Measurements from ENCODE around the gene AP2A2. TPM values are rescaled to one million over a fixed set of nuclear protein-coding genes. Genes with fewer than 3 reads are reported as not detected.

AP2A2 gene
- total and polyA plus RNA-seq, 2 of the 4 experiments (the other 2 are of a cell fraction): 19.9 to 49.0 TPM

DNA sequence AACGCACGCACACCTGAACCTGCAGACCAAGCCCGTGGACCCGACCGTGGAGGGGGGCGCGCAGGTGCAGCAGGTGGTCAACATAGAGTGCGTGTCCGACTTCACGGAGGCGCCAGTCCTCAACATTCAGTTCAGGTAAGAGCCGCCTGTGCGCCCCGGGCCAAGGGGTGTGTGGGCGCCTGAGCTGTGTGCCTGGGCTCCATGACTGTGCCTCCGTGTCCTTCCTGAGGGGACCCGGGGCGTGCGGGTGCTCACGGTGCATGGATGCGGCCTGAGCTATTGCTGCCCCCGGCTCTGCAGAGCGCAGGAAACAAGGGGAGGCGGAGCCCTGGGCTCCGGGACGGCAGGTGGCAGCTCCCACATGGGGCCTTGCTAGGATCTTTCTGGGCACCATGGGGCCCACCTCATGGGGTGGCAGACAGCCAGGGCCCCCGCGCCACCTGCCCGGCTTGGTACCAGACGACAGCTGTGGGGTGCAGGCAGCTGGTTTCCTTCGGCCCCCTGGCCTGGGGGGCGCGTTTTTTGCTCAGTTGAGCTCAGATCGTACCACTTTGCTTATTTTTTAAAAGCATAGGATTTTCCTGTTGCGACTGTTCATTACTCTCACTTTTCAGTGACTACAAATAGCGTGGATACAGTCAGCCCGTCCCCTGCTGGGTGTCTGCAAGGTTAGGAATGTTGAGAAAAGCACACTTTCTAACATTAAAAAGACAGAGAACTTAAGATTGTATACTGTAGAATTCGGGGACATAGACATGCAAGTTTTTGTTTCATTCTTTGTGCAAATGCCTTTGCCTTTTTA, 82.5 kb downstream of the AP2A2 start:
- Histone ChIP-seq H3K23ac (ENCODE audit: low read depth, low read length) (no peak overlapping the region), H4K91ac (ENCODE audit: insufficient read depth, low read depth, low read length) (no peak overlapping the region), H2AK9ac (replicated peaks; ENCODE audit: low read depth, low read length, poor library complexity) (no peak overlapping the region), H3K4me2 (ENCODE audit: low read depth, low read length) (no peak overlapping the region), H2AK5ac (ENCODE audit: low read depth, low read length) (no peak overlapping the region), H2BK20ac (ENCODE audit: low read depth, low read length) (no peak overlapping the region), H3K56ac (ENCODE audit: extremely low read depth, insufficient read depth, low read length) (no peak overlapping the region), H3K4ac (ENCODE audit: low read depth, low read length) (no peak overlapping the region), H3K4me1 (ENCODE audit: control insufficient read depth, insufficient read depth, low read length) (no peaks in the 10 kb centered on the region), H2AFZ (replicated peaks; ENCODE audit: low read length, poor library complexity) (no peak overlapping the region), H3K36me3 (ENCODE audit: control insufficient read depth, insufficient read depth, low read length) (peaks cover 66% of the 10 kb centered on the region), H3K14ac (replicated peaks; ENCODE audit: low read depth, low read length) (no peak overlapping the region), H4K5ac (ENCODE audit: low read depth, low read length) (no peak overlapping the region), H2BK15ac (ENCODE audit: low read depth, low read length) (no peak overlapping the region), H4K8ac (ENCODE audit: low read depth in 2 of 2, low read length in 2 of 2) (no peak overlapping the region), H3K9me3 (ENCODE audit: control insufficient read depth, insufficient read depth, low read length) (no peaks in the 10 kb centered on the region), H3K4me3 (ENCODE audit: insufficient read depth, low read depth, low read length) (no peak overlapping the region), H2BK5ac (ENCODE audit: low read depth, low read length, poor library complexity, severe bottlenecking) (no peak overlapping the region), H3K27me3 (ENCODE audit: control insufficient read depth, insufficient read depth, low read length) (no peaks in the 10 kb centered on the region), H3K9me1 (ENCODE audit: insufficient read depth, low read length) (no peaks in the 10 kb centered on the region), H4K20me1 (ENCODE audit: insufficient read depth, low read length) (peaks cover 8% of the 10 kb centered on the region), H3K9ac (ENCODE audit: low read depth, low read length) (no peak overlapping the region), H3K79me1 (ENCODE audit: low read depth in 1 of 2, low read length in 2 of 2) (peaks cover 0 to 12% of the 10 kb centered on the region in 2 experiments; a peak in 3 of 4 replicates), H2BK120ac (ENCODE audit: low read depth, low read length) (no peak overlapping the region), H3K18ac (ENCODE audit: low read depth, low read length) (no peak overlapping the region), H3K27ac (ENCODE audit: insufficient read depth, low read length) (no peak overlapping the region)
- CTCF ChIA-PET: no interaction called here
- no peak for DNase-seq
- intact Hi-C loops (cut with micrococcal nuclease): no loop called here
- ATAC-seq (ENCODE audit: low read depth): no peak
- 97% methylated on average over 21 of the region's 38 CpGs; no CpG with 5 or more reads in 1 of the 2 experiments for WGBS, 2 experiments (ENCODE audit: extremely low coverage in 2 of 2, insufficient read length in 1 of 2)
- no peak for TF ChIP-seq RCOR1 (IDR thresholded peaks at IDR 0.05; ENCODE audit: insufficient replicate concordance, low read length)
- no peak for TF ChIP-seq FOS (IDR thresholded peaks at IDR 0.05; ENCODE audit: low read depth, low read length)
- TF ChIP-seq RFX5 (IDR thresholded peaks at IDR 0.05; ENCODE audit: low read depth, low read length): no peak
- TF ChIP-seq SMC3 (IDR thresholded peaks at IDR 0.05; ENCODE audit: low read depth, low read length): no peak
- no peak for TF ChIP-seq NFE2L2 (IDR thresholded peaks at IDR 0.05; ENCODE audit: low read depth, low read length)
- TF ChIP-seq MXI1 (IDR thresholded peaks at IDR 0.05; ENCODE audit: borderline replicate concordance, low read depth, low read length): no peak
- no peak for TF ChIP-seq POLR2A (IDR thresholded peaks at IDR 0.05; ENCODE audit: low read depth, low read length)
- no peak for TF ChIP-seq CEBPB (IDR thresholded peaks at IDR 0.05; ENCODE audit: low read depth, low read length)
- TF ChIP-seq CHD1 (IDR thresholded peaks at IDR 0.05; ENCODE audit: low read depth, low read length): no peak
- TF ChIP-seq, protein P1, sequence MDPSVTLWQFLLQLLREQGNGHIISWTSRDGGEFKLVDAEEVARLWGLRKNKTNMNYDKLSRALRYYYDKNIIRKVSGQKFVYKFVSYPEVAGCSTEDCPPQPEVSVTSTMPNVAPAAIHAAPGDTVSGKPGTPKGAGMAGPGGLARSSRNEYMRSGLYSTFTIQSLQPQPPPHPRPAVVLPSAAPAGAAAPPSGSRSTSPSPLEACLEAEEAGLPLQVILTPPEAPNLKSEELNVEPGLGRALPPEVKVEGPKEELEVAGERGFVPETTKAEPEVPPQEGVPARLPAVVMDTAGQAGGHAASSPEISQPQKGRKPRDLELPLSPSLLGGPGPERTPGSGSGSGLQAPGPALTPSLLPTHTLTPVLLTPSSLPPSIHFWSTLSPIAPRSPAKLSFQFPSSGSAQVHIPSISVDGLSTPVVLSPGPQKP (IDR thresholded peaks at IDR 0.05; ENCODE audit: borderline replicate concordance, low read depth, low read length): no peak
- no peak for TF ChIP-seq RAD21 (IDR thresholded peaks at IDR 0.05; ENCODE audit: low read length)
- TF ChIP-seq, protein P2, sequence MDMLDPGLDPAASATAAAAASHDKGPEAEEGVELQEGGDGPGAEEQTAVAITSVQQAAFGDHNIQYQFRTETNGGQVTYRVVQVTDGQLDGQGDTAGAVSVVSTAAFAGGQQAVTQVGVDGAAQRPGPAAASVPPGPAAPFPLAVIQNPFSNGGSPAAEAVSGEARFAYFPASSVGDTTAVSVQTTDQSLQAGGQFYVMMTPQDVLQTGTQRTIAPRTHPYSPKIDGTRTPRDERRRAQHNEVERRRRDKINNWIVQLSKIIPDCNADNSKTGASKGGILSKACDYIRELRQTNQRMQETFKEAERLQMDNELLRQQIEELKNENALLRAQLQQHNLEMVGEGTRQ (IDR thresholded peaks at IDR 0.05; ENCODE audit: low read depth, low read length): no peak
- TF ChIP-seq MAFK (IDR thresholded peaks at IDR 0.05; ENCODE audit: low read depth, low read length): no peak
- no peak for TF ChIP-seq BHLHE40 (IDR thresholded peaks at IDR 0.05; ENCODE audit: low read depth, low read length)
- TF ChIP-seq, protein P3, sequence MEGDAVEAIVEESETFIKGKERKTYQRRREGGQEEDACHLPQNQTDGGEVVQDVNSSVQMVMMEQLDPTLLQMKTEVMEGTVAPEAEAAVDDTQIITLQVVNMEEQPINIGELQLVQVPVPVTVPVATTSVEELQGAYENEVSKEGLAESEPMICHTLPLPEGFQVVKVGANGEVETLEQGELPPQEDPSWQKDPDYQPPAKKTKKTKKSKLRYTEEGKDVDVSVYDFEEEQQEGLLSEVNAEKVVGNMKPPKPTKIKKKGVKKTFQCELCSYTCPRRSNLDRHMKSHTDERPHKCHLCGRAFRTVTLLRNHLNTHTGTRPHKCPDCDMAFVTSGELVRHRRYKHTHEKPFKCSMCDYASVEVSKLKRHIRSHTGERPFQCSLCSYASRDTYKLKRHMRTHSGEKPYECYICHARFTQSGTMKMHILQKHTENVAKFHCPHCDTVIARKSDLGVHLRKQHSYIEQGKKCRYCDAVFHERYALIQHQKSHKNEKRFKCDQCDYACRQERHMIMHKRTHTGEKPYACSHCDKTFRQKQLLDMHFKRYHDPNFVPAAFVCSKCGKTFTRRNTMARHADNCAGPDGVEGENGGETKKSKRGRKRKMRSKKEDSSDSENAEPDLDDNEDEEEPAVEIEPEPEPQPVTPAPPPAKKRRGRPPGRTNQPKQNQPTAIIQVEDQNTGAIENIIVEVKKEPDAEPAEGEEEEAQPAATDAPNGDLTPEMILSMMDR (conservative IDR thresholded peaks at IDR 0.05; ENCODE audit: low read depth, low read length): no peak
- no peak for TF ChIP-seq MAZ (IDR thresholded peaks at IDR 0.05; ENCODE audit: borderline replicate concordance, low read depth, low read length)
- POLR2A ChIA-PET (ENCODE audit: unreplicated experiment): no interaction called here
- BruUV-seq (replicated peaks): no TSS peak
- dilution Hi-C loops (cut with HindIII; ENCODE audit: low sequenced_read_pairs, unreplicated experiment): no loop called here
- in situ Hi-C loops (cut with MboI; ENCODE audit: low sequenced_read_pairs): no loop called here

Measured in IMR-90 (cell line).